ENCODE measurements around the gene DDX27. TPM values are rescaled to one million over a fixed set of nuclear protein-coding genes. Genes with fewer than 3 reads are reported as not detected.

DDX27 gene
- total and polyA plus RNA-seq, 2 of the 13 experiments (the other 11 are each of a cell fraction or from before 2014, with no cell fraction given), result 42.6 to 72.8 TPM

DNA sequence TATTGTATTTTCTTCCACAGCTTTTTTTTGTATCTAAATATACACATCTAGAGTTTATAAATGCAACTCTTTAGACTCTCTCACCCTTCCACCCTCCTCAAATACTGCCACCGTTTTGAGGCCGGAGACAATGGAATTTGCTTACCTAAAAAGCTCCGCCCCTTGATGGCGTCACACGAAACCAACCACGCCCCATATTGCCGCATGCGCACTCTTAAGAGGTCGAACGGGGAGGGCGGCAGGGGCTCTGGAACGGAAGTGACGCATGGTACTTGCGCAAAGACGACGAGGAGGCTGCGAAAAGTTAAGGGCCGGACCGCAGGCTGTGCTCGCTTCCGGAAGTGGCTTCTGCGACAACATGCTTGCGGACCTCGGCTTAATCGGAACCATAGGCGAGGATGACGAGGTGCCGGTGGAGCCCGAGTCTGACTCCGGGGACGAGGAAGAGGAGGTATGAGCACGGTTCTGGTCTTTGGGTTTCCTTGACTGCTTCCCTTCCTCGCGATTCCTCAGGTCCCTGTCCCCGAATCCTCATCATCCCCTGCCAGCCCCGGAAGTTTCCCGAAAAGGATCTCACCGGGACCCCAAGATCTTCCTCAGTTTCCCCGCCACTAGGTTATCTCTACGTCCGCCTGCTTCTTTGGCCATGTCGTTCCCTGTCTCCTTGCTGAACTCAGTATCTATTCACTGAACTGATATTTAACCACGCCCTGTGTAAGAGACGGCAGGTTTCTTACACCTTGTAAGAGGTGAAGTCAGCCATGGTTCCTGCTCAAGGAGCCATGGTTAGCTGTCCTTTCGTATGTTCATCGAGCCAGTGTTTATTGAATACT, at the start of gene DDX27 (continued):
- TF ChIP-seq, protein P1, sequence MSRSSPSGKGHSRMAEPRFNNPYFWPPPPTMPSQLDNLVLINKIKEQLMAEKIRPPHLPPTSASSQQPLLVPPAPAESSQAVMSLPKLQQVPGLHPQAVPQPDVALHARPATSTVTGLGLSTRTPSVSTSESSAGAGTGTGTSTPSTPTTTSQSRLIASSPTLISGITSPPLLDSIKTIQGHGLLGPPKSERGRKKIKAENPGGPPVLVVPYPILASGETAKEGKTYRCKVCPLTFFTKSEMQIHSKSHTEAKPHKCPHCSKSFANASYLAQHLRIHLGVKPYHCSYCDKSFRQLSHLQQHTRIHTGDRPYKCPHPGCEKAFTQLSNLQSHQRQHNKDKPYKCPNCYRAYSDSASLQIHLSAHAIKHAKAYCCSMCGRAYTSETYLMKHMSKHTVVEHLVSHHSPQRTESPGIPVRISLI (CRISPR knock-in tag; IDR thresholded peaks at IDR 0.05; ENCODE audit: borderline replicate concordance), result peak; percentile 73; the same call in 1 of the 2 replicates
- peak; percentile 99 for TF ChIP-seq GABPB1 (CRISPR knock-in tag; IDR thresholded peaks at IDR 0.05)
- no peak for TF ChIP-seq ZNF30 (CRISPR knock-in tag; IDR thresholded peaks at IDR 0.05)
- peak; percentile 100 for TF ChIP-seq SAP130 (CRISPR knock-in tag; IDR thresholded peaks at IDR 0.05; ENCODE audit: low read depth)
- TF ChIP-seq NBN (conservative IDR thresholded peaks at IDR 0.05), result no peak
- TF ChIP-seq ZSCAN22 (CRISPR knock-in tag; IDR thresholded peaks at IDR 0.05), result no peak
- TF ChIP-seq RBAK (CRISPR knock-in tag; IDR thresholded peaks at IDR 0.05), result 0 out of 2 replicates have a peak, but pooled peaks have one; percentile 20
- no peak for TF ChIP-seq ZNF512 (CRISPR knock-in tag; IDR thresholded peaks at IDR 0.05)
- no peak for TF ChIP-seq DPF2 (CRISPR knock-in tag; IDR thresholded peaks at IDR 0.05; ENCODE audit: borderline replicate concordance, low read depth)
- TF ChIP-seq ZKSCAN1 (IDR thresholded peaks at IDR 0.05; ENCODE audit: low read length), result no peak; the same call in 1 of the 2 replicates
- TF ChIP-seq ZNF549 (CRISPR knock-in tag; IDR thresholded peaks at IDR 0.05), result no peak
- peak; percentile 95 for TF ChIP-seq ERF (CRISPR knock-in tag; IDR thresholded peaks at IDR 0.05)
- no peak for TF ChIP-seq TBP (CRISPR knock-in tag; IDR thresholded peaks at IDR 0.05)
- peak in 1 of 2 experiments; percentile 92; a peak in 2 of 4 replicates for TF ChIP-seq KLF16 (CRISPR knock-in tag; IDR thresholded peaks at IDR 0.05)
- peak; percentile 80 for TF ChIP-seq KDM5A (IDR thresholded peaks at IDR 0.05; ENCODE audit: borderline replicate concordance, low read length)
- peak; percentile 3; the same call in 1 of the 2 replicates for TF ChIP-seq ZBTB1 (CRISPR knock-in tag; IDR thresholded peaks at IDR 0.05; ENCODE audit: borderline replicate concordance)
- peak; percentile 95 for TF ChIP-seq GATAD1 (CRISPR knock-in tag; IDR thresholded peaks at IDR 0.05)
- peak; percentile 96 for TF ChIP-seq MIER3 (CRISPR knock-in tag; IDR thresholded peaks at IDR 0.05; ENCODE audit: borderline replicate concordance)
- TF ChIP-seq, protein P2, sequence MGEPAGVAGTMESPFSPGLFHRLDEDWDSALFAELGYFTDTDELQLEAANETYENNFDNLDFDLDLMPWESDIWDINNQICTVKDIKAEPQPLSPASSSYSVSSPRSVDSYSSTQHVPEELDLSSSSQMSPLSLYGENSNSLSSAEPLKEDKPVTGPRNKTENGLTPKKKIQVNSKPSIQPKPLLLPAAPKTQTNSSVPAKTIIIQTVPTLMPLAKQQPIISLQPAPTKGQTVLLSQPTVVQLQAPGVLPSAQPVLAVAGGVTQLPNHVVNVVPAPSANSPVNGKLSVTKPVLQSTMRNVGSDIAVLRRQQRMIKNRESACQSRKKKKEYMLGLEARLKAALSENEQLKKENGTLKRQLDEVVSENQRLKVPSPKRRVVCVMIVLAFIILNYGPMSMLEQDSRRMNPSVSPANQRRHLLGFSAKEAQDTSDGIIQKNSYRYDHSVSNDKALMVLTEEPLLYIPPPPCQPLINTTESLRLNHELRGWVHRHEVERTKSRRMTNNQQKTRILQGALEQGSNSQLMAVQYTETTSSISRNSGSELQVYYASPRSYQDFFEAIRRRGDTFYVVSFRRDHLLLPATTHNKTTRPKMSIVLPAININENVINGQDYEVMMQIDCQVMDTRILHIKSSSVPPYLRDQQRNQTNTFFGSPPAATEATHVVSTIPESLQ (CRISPR knock-in tag; conservative IDR thresholded peaks at IDR 0.05), result no peak
- no peak for TF ChIP-seq HNRNPK (IDR thresholded peaks at IDR 0.05; ENCODE audit: low read depth, low read length, poor library complexity, severe bottlenecking)
- no peak for TF ChIP-seq FOXP1 (IDR thresholded peaks at IDR 0.05)
- no peak; the same call in 1 of the 2 replicates for TF ChIP-seq FOXP1 (CRISPR knock-in tag; IDR thresholded peaks at IDR 0.05)
- peak; percentile 70; the same call in 1 of the 2 replicates for TF ChIP-seq STAT5B (CRISPR knock-in tag; IDR thresholded peaks at IDR 0.05)
- TF ChIP-seq ZFP82 (CRISPR knock-in tag; IDR thresholded peaks at IDR 0.05; ENCODE audit: borderline replicate concordance), result no peak
- no peak for TF ChIP-seq MTF1 (CRISPR knock-in tag; IDR thresholded peaks at IDR 0.05)
- TF ChIP-seq SMAD3 (CRISPR knock-in tag; IDR thresholded peaks at IDR 0.05), result peak; percentile 94
